PC-9 (cell line): ENCODE data around the gene DPP9.

Source experiments
- CTCF ChIP-seq: fragments of 200-600 bp; sonication (generic); conservative IDR thresholded peaks from 2 replicates; pipeline ENCODE4 v1.6.1; 2017; ENCODE audit warnings: mixed run types, antibody characterized with exemption, mild to moderate bottlenecking, moderate library complexity
- EZH2 ChIP-seq: fragments of 200-600 bp; sonication (generic); IDR thresholded peaks from 2 replicates; pipeline ENCODE4 v1.8.0; 2017; ENCODE audit warnings: antibody characterized with exemption, low read depth

- TF ChIP-seq CTCF (no peak), EZH2 (no peak)
Observed at GRCh38 chr19:4688587-4688986, 35.1 kb downstream of the DPP9 start.
